ENCODE results near the gene NFIB. TPM values are rescaled to one million over a fixed set of nuclear protein-coding genes. Genes with fewer than 3 reads are reported as not detected.

NFIB gene
- total and polyA plus RNA-seq, 2 of the 4 experiments (the other 2 are of a cell fraction): 1.4 to 2.0 TPM

- no peak overlapping the region for H3K14ac ChIP-seq (replicated peaks; ENCODE audit: low read depth, low read length)
- no peak for TF ChIP-seq SMC3 (IDR thresholded peaks at IDR 0.05; ENCODE audit: low read depth, low read length)
- TF ChIP-seq RAD21 (IDR thresholded peaks at IDR 0.05; ENCODE audit: low read length): no peak
- DNase-seq (no peak), ATAC-seq (ENCODE audit: low read depth) (no peak)
- 10% methylated on average over 20 of the region's 42 CpGs; no CpG with 5 or more reads in 1 of the 2 experiments for WGBS, 2 experiments (ENCODE audit: extremely low coverage in 2 of 2, insufficient read length in 1 of 2)
- H3K36me3 ChIP-seq (ENCODE audit: control insufficient read depth, insufficient read depth, low read length): no peaks in the 10 kb centered on the region
- H2AK9ac ChIP-seq (replicated peaks; ENCODE audit: low read depth, low read length, poor library complexity): no peak overlapping the region
- H2BK120ac ChIP-seq (ENCODE audit: low read depth, low read length): no peak overlapping the region
- no peaks in the 10 kb centered on the region for H3K9me1 ChIP-seq (ENCODE audit: insufficient read depth, low read length)
- H3K9me3 ChIP-seq (ENCODE audit: control insufficient read depth, insufficient read depth, low read length): no peaks in the 10 kb centered on the region
- no peak overlapping the region for H2BK5ac ChIP-seq (ENCODE audit: low read depth, low read length, poor library complexity, severe bottlenecking)
- BruUV-seq (replicated peaks): no TSS peak
- POLR2A ChIA-PET (ENCODE audit: unreplicated experiment): no interaction called here
- no peak overlapping the region for H3K18ac ChIP-seq (ENCODE audit: low read depth, low read length)
- H3K56ac ChIP-seq (ENCODE audit: extremely low read depth, insufficient read depth, low read length): no peak overlapping the region
- peak overlapping the region; percentile 54 for H2AFZ ChIP-seq (replicated peaks; ENCODE audit: low read length, poor library complexity)
- H3K79me1 ChIP-seq (ENCODE audit: low read depth in 1 of 2, low read length in 2 of 2): no peaks in the 10 kb centered on the region
- peaks cover 4% of the 10 kb centered on the region for H3K4me1 ChIP-seq (ENCODE audit: control insufficient read depth, insufficient read depth, low read length)
- H4K5ac ChIP-seq (ENCODE audit: low read depth, low read length): no peak overlapping the region
- dilution Hi-C loops (cut with HindIII; ENCODE audit: low sequenced_read_pairs, unreplicated experiment): no loop called here
- H4K91ac ChIP-seq (ENCODE audit: insufficient read depth, low read depth, low read length): no peak overlapping the region
- H3K4me2 ChIP-seq (ENCODE audit: low read depth, low read length): peak overlapping the region; percentile 13; the same call in 1 of the 2 replicates
- no peak overlapping the region for H4K8ac ChIP-seq (ENCODE audit: low read depth in 2 of 2, low read length in 2 of 2)
- H3K23ac ChIP-seq (ENCODE audit: low read depth, low read length): no peak overlapping the region
- no peak overlapping the region; the same call in 1 of the 2 replicates for H3K4me3 ChIP-seq (ENCODE audit: insufficient read depth, low read depth, low read length)
- H2BK15ac ChIP-seq (ENCODE audit: low read depth, low read length): no peak overlapping the region
- H3K9ac ChIP-seq (ENCODE audit: low read depth, low read length): no peak overlapping the region
- CTCF ChIA-PET: no interaction called here
- in situ Hi-C loops (cut with MboI; ENCODE audit: low sequenced_read_pairs): no loop called here
- no peak overlapping the region for H3K27ac ChIP-seq (ENCODE audit: insufficient read depth, low read length)
- no peak overlapping the region for H2AK5ac ChIP-seq (ENCODE audit: low read depth, low read length)
- intact Hi-C loops (cut with micrococcal nuclease): loop anchor here (10.0 kb wide), 1 partner anchor 381 kb away; no protein-coding TSS in a partner anchor
- 0 out of 2 replicates have a peak, but pooled peaks cover 5% of the 10 kb centered on the region for H4K20me1 ChIP-seq (ENCODE audit: insufficient read depth, low read length)
- H3K4ac ChIP-seq (ENCODE audit: low read depth, low read length): no peak overlapping the region
- H3K27me3 ChIP-seq (ENCODE audit: control insufficient read depth, insufficient read depth, low read length): peaks cover 63% of the 10 kb centered on the region
- no peak overlapping the region for H2BK20ac ChIP-seq (ENCODE audit: low read depth, low read length)
Observed at GRCh38 chr9:14315875-14316601, 2.1 kb upstream of the NFIB start.
